H1 (cell line): ENCODE data around the gene FOXA2. TPM values are rescaled to one million over a fixed set of nuclear protein-coding genes. Genes with fewer than 3 reads are reported as not detected.

Experiments used
- ASH2L ChIP-seq: fragments of 200-600, 300-600 bp; sonication (generic); IDR thresholded peaks from one replicate; pipeline ENCODE4 v1.7.1; 2017; ENCODE audit warnings: low read length
- BACH1 ChIP-seq: IDR thresholded peaks from 2 replicates; pipeline ENCODE4 v1.6.1; 2012; ENCODE audit warnings: low read length, improper control_type of control experiment
- CBX8 ChIP-seq: fragments of 300-800, 300-1000 bp; sonication (generic); IDR thresholded peaks from 2 replicates; pipeline ENCODE4 v1.7.1; 2016; ENCODE audit warnings: low read depth, low read length, borderline replicate concordance
- CTBP2 ChIP-seq: IDR thresholded peaks from 2 replicates; pipeline ENCODE4 v1.7.0; 2011; ENCODE audit warnings: borderline replicate concordance, mild to moderate bottlenecking, moderate library complexity, mixed read lengths, low read length; ENCODE audit not compliant: insufficient read depth, insufficient read length
- EZH2 ChIP-seq: fragments of 200-600 bp; sonication (generic); IDR thresholded peaks from 2 replicates; pipeline ENCODE4 v1.7.1; 2012; ENCODE audit warnings: low read depth, mild to moderate bottlenecking, moderate library complexity, low read length, inconsistent platforms; ENCODE audit not compliant: severe bottlenecking
- FOSL1 ChIP-seq: IDR thresholded peaks from 2 replicates; pipeline ENCODE4 v1.6.1; 2011; ENCODE audit warnings: mild to moderate bottlenecking, low read depth, low read length, moderate library complexity; ENCODE audit not compliant: insufficient read depth
- GABPA ChIP-seq: IDR thresholded peaks from 2 replicates; pipeline ENCODE4 v1.6.1; 2011; ENCODE audit warnings: mild to moderate bottlenecking, low read length, moderate library complexity, borderline replicate concordance; ENCODE audit not compliant: insufficient read depth
- JUN ChIP-seq: IDR thresholded peaks from 2 replicates; pipeline ENCODE4 v1.6.1; 2011; ENCODE audit warnings: low read depth, mild to moderate bottlenecking, improper control_type of control experiment, low read length
- KDM1A ChIP-seq: fragments of 200-600, 300-600 bp; sonication (generic); IDR thresholded peaks from 2 replicates; pipeline ENCODE4 v1.7.1; 2016; ENCODE audit warnings: mild to moderate bottlenecking, low read length, borderline replicate concordance
- POU5F1 ChIP-seq: IDR thresholded peaks from 2 replicates; pipeline ENCODE4 v1.6.1; 2011; ENCODE audit warnings: low read depth, mild to moderate bottlenecking, low read length, moderate library complexity
- RAD21 ChIP-seq, 2 experiments: IDR thresholded peaks in 1 of 2; conservative IDR thresholded peaks in 1 of 2; 2 replicates each; pipeline ENCODE4 v1.6.1; 2011; ENCODE audit warnings: low read depth in 2 of 2, low read length in 2 of 2, improper control_type of control experiment in 1 of 2, inconsistent platforms in 1 of 2, mild to moderate bottlenecking in 1 of 2, moderate library complexity in 1 of 2
- RFX5 ChIP-seq: IDR thresholded peaks from 2 replicates; pipeline ENCODE4 v1.6.1; 2011; ENCODE audit warnings: low read depth, low read length, improper control_type of control experiment, borderline replicate concordance
- SIN3A ChIP-seq, 2 experiments: IDR thresholded peaks in 1 of 2; conservative IDR thresholded peaks in 1 of 2; 2 replicates each; pipeline ENCODE4 v1.6.1; 2011 to 2012; ENCODE audit warnings: low read length in 2 of 2, improper control_type of control experiment in 1 of 2, low read depth in 1 of 2, mild to moderate bottlenecking in 1 of 2
- SIRT6 ChIP-seq: IDR thresholded peaks from one replicate; pipeline ENCODE4 v1.7.1; 2012; ENCODE audit warnings: low read length, inconsistent platforms
- SP2 ChIP-seq: IDR thresholded peaks from 2 replicates; pipeline ENCODE4 v1.6.1; 2012; ENCODE audit warnings: mild to moderate bottlenecking, low read length, inconsistent platforms
- SP4 ChIP-seq: IDR thresholded peaks from 2 replicates; pipeline ENCODE4 v1.6.1; 2012; ENCODE audit warnings: low read length, inconsistent platforms
- SUZ12 ChIP-seq: fragments of 200-600 bp; sonication (generic); IDR thresholded peaks from 2 replicates; pipeline ENCODE4 v1.6.1; 2012; ENCODE audit warnings: mild to moderate bottlenecking, inconsistent platforms, low read length, moderate library complexity, mixed read lengths
- TAF7 ChIP-seq: optimal IDR thresholded peaks from 2 replicates; pipeline ENCODE3; 2011; ENCODE audit warnings: low read depth, mild to moderate bottlenecking, inconsistent platforms, low read length, moderate library complexity, borderline replicate concordance
- TCF12 ChIP-seq: IDR thresholded peaks from 2 replicates; pipeline ENCODE4 v1.6.1; 2011; ENCODE audit warnings: low read depth, mild to moderate bottlenecking, low read length
- ZNF274 ChIP-seq: IDR thresholded peaks from 2 replicates; pipeline ENCODE4 v1.7.0; 2012; ENCODE audit warnings: low read length, borderline replicate concordance; ENCODE audit errors: extremely low read depth
- polyA plus RNA-seq, 7 experiments: library from polyadenylated mRNA; depleted of rRNA in 3 of 7; stranded (reverse) in 5 of 7; unstranded in 2 of 7; fragments of >200 nt in 5 of 7; fragments of 200-250 nt in 2 of 7; gene quantifications; 1 replicate in 5 of 7; 2 replicates in 1 of 7; 4 replicates in 1 of 7; pipeline versions ENCODE4 v1.2.1 to v1.2.3, GENCODE V29; 2011 to 2013; ENCODE audit warnings: missing spikeins in 2 of 7, mixed read lengths in 2 of 7
- total RNA-seq: library from RNA; stranded (reverse); fragmentation: NEBNext Ultra II Directional; extraction: Animal tissue kit (Norgen Biotek cat#: 25700); gene quantifications from 2 replicates; pipeline ENCODE4 v1.2.1, GENCODE V29; 2021
- TF ChIP-seq, protein P1 (sequence below): IDR thresholded peaks from 2 replicates; pipeline ENCODE4 v1.6.1; 2011; ENCODE audit warnings: low read length, improper control_type of control experiment
- TF ChIP-seq, protein P2 (sequence below): IDR thresholded peaks from 2 replicates; pipeline ENCODE4 v1.6.1; 2012; ENCODE audit warnings: inconsistent platforms

FOXA2 gene
- total and polyA plus RNA-seq, 2 of the 8 experiments (the other 6 are each of a cell fraction or from before 2014, with no cell fraction given), result not detected

DNA sequence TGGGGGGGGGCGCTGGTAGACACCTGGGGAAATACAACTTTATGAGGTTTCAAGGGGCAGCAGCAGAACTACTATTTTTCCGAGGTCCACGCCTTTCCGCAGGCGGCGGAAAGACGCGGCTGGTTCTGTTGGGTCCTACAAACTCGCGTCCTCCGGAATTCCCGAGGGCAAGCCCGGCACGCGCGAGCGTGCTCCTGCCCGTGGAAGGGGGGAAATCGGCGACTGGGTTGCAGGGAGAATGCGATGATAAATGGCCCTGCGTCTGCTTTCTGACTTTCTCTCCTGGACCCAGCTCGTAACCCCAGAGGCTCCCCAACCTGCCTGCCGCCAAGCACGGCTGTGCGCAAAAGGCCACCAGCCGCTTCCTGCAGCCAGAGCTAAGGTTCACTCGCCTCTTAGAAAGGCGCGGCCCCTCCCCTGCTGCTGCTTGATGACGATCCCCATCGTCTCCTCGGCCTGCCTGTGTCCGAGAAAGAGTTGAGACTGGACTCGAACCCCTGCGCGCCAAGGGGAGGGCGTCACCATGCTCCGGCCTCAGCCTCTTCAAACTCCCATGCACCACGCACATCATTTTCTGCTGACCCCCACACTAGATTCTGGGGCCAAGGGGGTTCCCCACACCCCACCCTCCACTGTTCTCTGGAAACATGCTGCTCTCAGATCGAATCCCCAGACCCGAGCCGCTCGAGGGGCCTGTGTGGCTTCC is 6.7 kb downstream of the FOXA2 start (continued):
- TF ChIP-seq ZNF274, result no peak
- no peak for TF ChIP-seq TAF7
- no peak for TF ChIP-seq BACH1
- 0 out of 2 replicates have a peak, but pooled peaks have one; percentile 22 for TF ChIP-seq CBX8
- TF ChIP-seq FOSL1, result no peak
- TF ChIP-seq TCF12, result no peak
- peak; percentile 90; the same call in 1 of the 2 replicates for TF ChIP-seq SUZ12
- TF ChIP-seq RAD21 (IDR thresholded peaks at IDR 0.05 in 1 of 2, conservative IDR thresholded peaks at IDR 0.05 in 1 of 2; ENCODE audit: low read depth in 2 of 2, low read length in 2 of 2), result no peak
- no peak for TF ChIP-seq RFX5
- TF ChIP-seq POU5F1, result no peak
- no peak for TF ChIP-seq SP4
- TF ChIP-seq JUN, result no peak
- no peak for TF ChIP-seq ASH2L
- no peak for TF ChIP-seq SIN3A (conservative IDR thresholded peaks at IDR 0.05 in 1 of 2, IDR thresholded peaks at IDR 0.05 in 1 of 2; ENCODE audit: low read depth in 1 of 2, low read length in 2 of 2)
- TF ChIP-seq, protein P1, sequence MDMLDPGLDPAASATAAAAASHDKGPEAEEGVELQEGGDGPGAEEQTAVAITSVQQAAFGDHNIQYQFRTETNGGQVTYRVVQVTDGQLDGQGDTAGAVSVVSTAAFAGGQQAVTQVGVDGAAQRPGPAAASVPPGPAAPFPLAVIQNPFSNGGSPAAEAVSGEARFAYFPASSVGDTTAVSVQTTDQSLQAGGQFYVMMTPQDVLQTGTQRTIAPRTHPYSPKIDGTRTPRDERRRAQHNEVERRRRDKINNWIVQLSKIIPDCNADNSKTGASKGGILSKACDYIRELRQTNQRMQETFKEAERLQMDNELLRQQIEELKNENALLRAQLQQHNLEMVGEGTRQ, result no peak
- no peak for TF ChIP-seq KDM1A
- TF ChIP-seq SP2, result no peak
- no peak for TF ChIP-seq GABPA
- TF ChIP-seq CTBP2, result no peak
- TF ChIP-seq SIRT6, result no peak
- TF ChIP-seq, protein P2, sequence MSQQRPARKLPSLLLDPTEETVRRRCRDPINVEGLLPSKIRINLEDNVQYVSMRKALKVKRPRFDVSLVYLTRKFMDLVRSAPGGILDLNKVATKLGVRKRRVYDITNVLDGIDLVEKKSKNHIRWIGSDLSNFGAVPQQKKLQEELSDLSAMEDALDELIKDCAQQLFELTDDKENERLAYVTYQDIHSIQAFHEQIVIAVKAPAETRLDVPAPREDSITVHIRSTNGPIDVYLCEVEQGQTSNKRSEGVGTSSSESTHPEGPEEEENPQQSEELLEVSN, result no peak
- TF ChIP-seq EZH2, result peak; percentile 89
